Measurements from ENCODE around the gene GCFC2.
"Not testable (repeated sequence)": the region's sequence is repeated elsewhere in the genome, so short reads cannot be mapped to it uniquely, and the experiment has no call there.

GCFC2 gene

DNA sequence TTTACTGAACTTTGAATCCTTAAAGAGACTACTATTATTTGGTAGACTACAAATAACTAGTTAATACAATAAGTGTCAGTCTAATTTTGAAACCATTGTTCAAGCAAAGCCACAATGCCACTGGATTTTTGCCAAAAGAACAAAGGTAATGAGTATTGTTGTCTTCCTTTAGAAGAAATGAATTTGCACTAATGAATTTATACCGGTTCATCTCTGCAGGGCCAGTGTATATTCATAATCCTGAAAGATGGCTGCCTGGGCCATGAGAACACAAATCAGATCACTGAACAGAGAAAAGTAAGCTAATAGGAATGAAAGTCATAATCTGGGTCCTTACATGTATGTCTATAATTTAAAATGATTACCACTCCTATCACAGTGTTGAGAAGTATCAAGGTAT is 31.2 kb downstream of the GCFC2 start:
- no peak for DNase-seq

GRCh38 chr2:75676464-75676863 is 34.3 kb downstream of the GCFC2 start:
- no peak for DNase-seq

GRCh38 chr2:75675908-75676307 is 34.8 kb downstream of the GCFC2 start:
- no peak for DNase-seq

GRCh38 chr2:75675423-75675822 is 35.3 kb downstream of the GCFC2 start:
- DNase-seq, result not testable (repeated sequence)

DNA sequence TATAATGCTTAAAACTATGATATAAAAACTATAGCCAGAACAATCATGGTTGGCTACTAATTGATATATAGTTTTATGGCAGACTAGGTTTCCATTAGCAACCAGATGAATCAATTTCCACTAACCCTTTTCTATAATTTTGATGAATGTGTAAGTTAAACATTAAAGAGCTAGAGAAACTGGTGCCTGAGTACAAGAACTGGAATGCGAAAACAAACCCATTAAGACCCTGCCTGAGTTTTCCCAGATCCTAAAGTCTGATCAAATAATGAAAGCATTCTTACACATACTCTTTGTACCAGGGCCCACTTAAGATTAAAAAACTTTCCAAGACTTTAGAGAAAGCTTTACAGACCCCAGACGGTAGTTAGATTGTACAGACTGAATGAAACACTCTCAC is 42.8 kb downstream of the GCFC2 start:
- no peak for DNase-seq

GRCh38 chr2:75666911-75667310 is 43.8 kb downstream of the GCFC2 start:
- no peak for DNase-seq

DNA sequence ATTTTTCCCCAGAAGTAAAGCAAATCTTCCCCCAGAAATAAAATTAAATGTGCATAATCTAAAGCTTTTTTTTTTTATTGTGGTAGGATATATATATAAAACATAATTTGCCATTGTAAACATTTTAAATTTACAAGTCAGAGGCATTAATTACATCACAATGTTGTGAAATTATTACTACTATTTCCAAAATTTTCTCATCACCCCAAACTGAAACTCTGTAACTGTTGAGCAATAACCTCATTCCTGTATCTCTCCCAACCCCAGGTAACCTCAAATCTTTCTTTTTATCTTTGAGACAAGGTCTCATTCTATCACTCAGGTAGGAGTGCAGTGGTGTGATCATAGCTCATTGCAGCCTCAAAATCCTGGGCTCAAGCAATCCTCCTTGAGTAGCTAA is 52.9 kb downstream of the GCFC2 start:
- no peak for DNase-seq

DNA sequence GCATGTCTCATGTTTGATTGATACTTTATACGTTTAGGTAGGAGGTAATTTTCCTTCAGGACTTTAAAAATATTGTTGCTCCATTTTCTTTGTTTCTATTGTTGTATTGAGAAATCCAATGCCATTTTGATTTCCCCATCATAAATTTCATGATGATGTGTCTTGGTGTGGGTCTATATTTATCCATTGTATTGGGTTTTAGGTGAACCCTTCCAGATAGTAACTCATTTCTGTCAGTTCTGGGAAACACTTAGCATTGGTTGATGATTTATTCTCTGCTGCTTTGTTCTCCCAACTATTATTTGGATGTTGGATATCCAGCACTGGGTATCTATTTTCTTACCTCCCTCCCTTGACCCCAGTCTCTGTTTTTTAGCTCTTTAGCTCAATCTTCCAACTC is 54.2 kb downstream of the GCFC2 start:
- DNase-seq, result no peak

DNA sequence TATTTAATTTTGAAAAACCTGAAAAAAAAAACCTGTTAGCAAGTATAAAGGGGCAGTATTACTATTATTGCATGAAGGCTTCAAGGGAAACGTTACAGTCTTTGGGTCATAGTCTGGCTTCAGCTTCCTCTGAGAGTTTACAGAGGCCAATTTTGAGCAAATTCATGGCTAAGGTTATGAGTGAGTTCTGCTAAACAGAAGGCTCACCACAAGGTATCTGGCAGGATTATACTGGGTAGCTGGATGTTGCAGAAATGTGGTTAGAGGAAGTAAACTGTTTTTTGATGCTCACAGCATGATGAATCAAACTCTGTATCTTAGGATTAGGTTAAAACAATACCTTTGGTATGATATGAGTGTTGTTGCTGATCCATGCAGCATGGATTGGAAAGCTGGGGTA is 54.9 kb downstream of the GCFC2 start:
- no peak for DNase-seq

DNA sequence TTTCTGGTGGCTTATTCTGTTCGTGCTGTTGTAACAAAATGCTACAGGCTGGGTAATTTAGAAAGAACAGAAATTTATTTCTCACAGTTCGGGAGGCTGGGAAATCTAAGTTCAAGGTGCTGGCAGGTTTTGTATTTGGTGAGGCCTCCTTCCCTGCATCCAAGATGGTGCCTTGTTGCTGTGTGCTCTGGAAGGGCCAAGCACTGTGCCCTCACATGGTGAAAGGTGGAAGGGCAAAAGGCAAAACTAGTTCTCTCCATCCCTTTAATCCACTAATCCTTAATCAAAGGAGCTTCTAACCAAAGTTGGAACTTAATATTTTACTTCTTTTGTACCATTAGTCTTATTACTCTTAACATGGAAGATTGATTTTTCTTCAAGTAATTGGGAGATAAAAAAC is 56.7 kb downstream of the GCFC2 start:
- no peak for DNase-seq

DNA sequence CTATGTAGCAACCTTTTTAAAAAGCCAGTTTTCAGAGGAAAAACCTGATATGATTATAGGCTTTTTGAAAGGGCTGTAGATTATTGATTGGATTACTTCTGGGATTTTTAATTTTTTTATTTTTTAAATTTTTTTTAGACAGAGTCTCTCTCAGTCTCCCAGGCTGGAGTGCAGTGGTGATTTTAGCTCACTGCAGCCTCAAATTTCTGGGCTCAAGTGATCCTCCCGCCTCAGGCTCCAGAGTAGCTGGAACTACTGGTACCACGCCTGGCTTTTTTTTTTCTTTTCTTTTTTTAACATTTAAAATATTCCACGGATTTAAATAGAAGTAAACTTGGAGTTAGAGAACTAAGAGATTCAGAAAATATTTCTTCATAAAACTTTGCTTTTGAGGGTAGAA is 62.9 kb downstream of the GCFC2 start:
- DNase-seq, result no peak

DNA sequence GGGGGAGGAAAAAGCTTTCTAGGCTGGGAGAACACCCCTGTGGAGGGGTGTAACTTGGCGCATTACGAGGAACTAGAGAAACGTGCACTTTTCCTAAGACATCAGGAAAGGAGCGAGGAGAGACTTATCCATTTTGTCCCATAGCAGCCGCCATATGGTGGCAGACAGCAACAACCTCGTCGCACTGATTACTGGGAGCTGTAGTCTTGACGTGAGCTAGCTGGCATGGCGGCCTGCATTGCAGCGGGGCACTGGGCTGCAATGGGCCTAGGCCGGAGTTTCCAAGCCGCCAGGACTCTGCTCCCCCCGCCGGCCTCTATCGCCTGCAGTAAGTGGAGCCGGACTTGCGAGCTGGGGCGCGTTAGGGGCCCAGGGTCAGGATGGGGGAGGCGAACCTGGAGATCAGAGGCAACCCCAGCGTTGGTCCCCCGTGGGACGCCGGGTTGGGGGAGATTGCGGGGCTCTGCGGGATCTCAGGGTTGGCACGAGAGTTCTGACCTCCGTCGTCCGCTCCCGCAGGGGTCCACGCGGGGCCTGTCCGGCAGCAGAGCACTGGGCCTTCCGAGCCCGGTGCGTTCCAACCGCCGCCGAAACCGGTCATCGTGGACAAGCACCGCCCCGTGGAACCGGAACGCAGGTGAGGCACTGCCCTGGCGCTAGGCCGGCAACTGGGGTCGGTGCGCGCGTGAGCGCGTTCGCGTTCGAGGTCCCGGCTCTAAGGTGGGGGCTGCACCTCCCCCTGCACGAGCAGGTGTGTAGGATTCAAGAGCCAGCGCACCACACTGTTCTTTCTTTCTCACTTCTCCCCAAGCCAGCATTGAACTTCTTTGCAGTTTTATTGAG is 63.9 kb downstream of the GCFC2 start, which contains the start of gene MRPL19:
MRPL19 (plus strand) TSS at position 201 of the 843 bp plus-strand sequence; CDS start at position 226, 25 bp downstream.
- peak; percentile 69 for DNase-seq

DNA sequence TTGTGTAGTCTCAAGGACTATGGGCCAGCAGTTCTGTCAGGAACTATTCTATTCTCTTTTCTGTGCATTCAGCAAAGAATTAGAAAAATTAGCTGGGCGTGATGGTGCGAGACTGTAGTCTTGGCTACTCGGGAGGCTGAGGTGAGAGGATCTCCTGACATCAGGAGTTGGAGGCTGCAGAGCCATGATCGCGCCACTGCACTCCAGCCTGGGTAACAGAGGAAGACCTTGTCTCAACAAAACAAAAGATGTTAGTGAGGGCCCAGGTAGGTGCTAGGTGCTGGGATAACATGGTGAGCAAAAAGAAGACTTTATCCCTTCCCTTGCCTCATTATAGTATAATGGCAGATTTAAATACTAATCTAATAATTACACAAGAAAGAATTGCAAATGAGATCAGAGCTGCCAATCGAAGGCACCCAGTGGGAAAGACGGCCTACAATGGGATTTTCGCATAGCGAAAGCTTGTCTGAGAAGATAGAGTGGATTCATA is 64.6 kb downstream of the GCFC2 start:
- no peak for DNase-seq

DNA sequence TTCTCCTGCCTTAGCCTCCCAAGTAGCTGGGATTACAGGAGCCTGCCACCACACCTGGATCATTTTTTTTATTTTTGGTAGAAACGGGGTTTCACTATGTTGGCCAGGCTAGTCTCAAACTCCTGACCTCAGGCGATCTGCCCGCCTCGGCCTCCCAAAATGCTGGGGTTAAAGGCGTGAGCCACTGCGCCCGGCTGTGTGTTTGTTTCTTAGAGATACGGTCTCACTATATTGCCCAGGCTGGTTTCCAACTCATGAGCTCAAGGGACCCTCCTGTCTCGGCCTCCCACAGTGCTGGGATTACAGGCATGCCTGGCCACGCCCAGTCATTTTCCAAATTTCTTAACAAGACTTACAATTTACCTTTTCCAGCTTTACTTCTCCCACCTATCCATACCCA is 65.1 kb downstream of the GCFC2 start:
- no peak for DNase-seq

- DNase-seq, result no peak
These were observed 66.7 kb downstream of the GCFC2 start for GRCh38 chr2:75643980-75644379.

GRCh38 chr2:75641587-75641986 is 69.1 kb downstream of the GCFC2 start:
- no peak for DNase-seq

DNA sequence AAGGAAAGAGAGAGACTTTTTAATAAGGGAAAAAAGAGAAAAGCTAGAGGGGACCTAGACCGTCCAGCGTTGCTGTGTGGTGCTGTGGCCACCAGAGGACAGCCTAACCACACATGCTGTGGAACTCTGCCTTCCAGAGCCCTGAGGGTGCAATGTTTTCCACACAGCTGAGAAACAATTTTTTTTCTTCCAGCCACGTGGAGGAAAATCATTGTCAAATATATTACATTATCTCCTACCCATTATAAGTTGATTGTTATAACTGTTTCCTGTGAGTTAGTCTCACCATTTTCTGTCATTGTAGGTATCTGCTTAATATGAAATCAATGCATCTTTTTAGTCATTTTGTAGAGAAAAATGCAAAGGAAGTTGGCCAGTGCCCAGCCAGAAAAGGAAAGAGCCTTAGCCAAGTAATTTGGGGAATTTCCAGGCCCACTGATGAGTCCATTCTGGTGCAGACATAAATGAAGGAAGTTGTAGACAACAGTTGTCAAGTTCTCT is 70.0 kb downstream of the GCFC2 start:
- peak; percentile 45 for DNase-seq

DNA sequence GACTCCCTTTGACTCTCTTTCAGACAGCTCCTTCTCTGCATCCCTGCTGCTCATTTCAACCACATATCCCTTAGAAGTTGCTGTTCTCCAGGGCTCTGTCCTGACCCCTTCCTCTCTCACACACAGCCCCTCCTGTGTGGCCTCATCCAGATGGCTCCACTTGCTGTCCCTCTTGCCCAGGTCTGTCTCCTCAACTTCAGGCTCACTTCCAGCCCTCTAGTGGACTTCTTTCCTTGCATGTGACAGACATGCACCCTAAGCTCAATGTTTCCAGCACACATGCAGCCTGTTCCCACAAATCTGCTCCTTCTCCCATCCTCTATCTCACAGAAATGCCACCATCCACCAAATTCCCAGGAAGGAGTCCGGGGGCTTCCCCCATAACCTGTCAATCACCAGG is 73.1 kb downstream of the GCFC2 start:
- DNase-seq, result no peak

- DNase-seq, result no peak
These were observed 75.8 kb downstream of the GCFC2 start for GRCh38 chr2:75634945-75635344.

GRCh38 chr2:75633620-75634019 is 77.1 kb downstream of the GCFC2 start:
- no peak for DNase-seq

DNA sequence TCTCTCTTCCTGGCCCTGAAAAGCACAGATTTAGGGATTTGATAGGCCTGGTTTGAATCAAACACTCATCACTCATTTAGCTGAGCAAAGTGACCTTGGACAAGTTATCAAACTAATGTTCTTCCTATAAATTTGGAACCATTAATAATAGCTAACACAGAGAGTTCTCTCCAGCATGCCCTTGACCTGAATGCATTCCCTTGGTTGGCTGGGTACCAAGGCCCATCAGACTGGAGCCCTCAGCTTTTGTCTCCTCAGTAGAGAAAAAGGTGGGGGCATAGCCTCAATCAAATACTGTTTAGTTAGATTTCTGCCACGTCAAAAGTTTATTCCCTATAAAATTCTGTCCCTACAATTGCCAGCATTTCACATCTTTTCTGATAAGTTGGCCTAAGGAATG is 77.9 kb downstream of the GCFC2 start:
- DNase-seq, result no peak

- DNase-seq, result no peak
These were observed 78.5 kb downstream of the GCFC2 start for GRCh38 chr2:75632091-75632701.

DNA sequence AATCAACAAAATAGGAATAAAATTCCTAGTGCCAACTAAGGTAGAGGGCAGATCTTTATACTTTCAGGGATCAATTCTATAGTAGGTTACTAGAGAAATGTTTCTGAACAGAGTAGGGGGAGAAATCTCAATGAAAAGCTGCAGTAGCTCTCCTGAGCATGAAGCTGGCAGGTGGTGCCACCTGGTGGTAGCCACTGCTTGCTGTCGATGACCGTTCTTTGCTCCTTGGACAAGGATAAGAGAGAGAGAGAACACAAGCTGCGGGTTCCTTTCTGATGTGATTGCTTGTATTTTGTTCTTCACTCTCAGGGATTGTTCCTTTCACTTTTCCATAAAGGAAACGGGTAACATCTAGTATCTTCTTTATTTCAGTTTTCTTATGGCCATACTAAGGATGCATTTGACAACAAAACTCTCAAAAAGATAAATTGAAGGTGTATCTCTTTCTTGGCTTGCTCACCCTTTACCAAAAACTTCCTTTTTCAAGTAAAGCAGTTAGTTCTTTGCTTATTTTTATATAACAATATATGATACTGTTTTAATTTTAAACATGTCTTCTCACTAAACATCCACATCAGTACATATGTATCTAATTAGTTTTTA is 82.7 kb downstream of the GCFC2 start:
- peak; percentile 40 for DNase-seq

DNA sequence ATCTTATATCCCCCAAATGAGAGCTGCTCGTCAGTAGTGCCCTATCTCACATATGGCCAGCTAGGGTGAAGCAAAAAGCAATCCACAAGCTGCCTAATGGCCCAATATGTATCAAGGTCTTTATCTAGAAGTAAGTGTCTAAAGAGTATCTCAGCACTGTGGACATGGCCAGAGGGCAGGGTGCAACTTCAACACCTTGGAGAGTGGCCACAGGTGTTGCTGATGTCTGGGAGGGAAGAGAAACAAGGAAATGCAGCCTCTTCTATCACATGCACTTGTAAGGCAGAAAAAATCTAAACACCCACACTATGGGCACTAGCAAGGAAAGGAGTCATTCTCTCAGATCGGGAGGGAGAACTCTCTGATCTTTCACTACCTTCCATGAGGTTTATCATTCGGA is 87.8 kb downstream of the GCFC2 start:
- DNase-seq, result no peak
